HG02588 (cell line): ENCODE data around the gene NTS.

Experiments used
- ATAC-seq: cut with Tn5 transposase; IDR thresholded peaks from one replicate; pipeline ENCODE4 v1.9.1; 2021; ENCODE audit warnings: mild to moderate bottlenecking, moderate library complexity; ENCODE audit not compliant: unreplicated experiment

The NTS gene

GRCh38 chr12:85920324-85920947, 46.3 kb downstream of the NTS start:
- peak; percentile 70 for ATAC-seq

- ATAC-seq: no peak
Measured at GRCh38 chr12:85923767-85924331, 49.8 kb downstream of the NTS start.

- ATAC-seq: no peak
Measured at GRCh38 chr12:85927166-85927565, 53.1 kb downstream of the NTS start.
